AG09319 (cell line): ENCODE measurements around the gene PUM1.
A peak's percentile ranks its signal among the peaks of the same experiment; 100 is the strongest.
"Not testable (repeated sequence)": the region's sequence is repeated elsewhere in the genome, so short reads cannot be mapped to it uniquely, and the experiment has no call there.

Experiments
- DNase-seq: peaks from one replicate; pipeline ENCODE4 v3.0.0-alpha.2; 2010; ENCODE audit warnings: low read depth; ENCODE audit errors: extremely low read depth
- TF ChIP-seq, protein P1 (sequence below): IDR thresholded peaks from 2 replicates; pipeline ENCODE4 v1.5.1; 2011; ENCODE audit warnings: low read depth, mild to moderate bottlenecking, inconsistent platforms, low read length, moderate library complexity

The PUM1 gene

DNA sequence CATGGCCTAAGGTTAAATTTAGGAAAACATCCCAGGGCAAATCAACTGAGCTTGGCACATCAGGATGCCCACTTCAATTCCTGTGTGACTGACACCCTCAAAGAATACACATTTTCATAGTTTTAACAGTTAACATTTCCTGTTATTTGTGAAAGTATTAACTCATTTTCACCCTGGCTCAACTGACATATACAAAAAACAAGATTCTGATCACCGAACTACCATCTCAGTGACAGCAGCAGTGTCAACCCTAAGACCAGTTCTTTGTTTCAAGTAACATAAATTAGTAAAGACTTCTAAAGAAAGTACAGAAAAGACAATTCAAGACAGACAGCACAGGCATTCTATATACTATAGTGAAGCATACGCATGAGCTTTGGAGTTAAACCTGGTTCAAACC is 88.0 kb downstream of the PUM1 start:
- DNase-seq = no peak
- TF ChIP-seq, protein P1, sequence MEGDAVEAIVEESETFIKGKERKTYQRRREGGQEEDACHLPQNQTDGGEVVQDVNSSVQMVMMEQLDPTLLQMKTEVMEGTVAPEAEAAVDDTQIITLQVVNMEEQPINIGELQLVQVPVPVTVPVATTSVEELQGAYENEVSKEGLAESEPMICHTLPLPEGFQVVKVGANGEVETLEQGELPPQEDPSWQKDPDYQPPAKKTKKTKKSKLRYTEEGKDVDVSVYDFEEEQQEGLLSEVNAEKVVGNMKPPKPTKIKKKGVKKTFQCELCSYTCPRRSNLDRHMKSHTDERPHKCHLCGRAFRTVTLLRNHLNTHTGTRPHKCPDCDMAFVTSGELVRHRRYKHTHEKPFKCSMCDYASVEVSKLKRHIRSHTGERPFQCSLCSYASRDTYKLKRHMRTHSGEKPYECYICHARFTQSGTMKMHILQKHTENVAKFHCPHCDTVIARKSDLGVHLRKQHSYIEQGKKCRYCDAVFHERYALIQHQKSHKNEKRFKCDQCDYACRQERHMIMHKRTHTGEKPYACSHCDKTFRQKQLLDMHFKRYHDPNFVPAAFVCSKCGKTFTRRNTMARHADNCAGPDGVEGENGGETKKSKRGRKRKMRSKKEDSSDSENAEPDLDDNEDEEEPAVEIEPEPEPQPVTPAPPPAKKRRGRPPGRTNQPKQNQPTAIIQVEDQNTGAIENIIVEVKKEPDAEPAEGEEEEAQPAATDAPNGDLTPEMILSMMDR = no peak

GRCh38 chr1:30977105-30977504 is 88.4 kb downstream of the PUM1 start:
- no peak for DNase-seq
- TF ChIP-seq, protein P1 = peak; percentile 12

- no peak for DNase-seq
- TF ChIP-seq, protein P1 = no peak
Measured at GRCh38 chr1:30976143-30976542, 89.4 kb downstream of the PUM1 start.

DNA sequence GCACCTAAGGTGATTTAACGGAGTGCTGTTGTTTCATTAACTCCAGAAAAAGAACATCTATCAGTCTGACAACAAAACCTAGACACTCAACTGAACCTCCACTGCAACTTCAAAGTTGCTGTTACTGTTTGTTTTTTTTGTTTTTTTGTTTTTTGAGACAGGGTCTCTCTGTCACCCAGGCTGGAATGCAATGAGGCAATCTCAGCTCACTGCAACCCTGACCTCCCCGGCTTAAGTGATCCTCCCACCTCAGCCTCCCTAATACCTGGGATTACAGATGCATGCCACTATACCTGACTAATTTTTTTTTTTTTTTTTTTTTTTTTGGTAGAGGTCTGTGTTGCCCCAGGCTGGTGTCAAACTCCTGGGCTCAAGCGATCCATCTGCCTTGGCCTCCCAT is 90.3 kb downstream of the PUM1 start:
- no peak for DNase-seq
- TF ChIP-seq, protein P1 = no peak

- TF ChIP-seq, protein P1 = no peak
- no peak for DNase-seq
Measured at GRCh38 chr1:30974536-30974935, 91.0 kb downstream of the PUM1 start.

GRCh38 chr1:30972349-30972748 is 93.2 kb downstream of the PUM1 start:
- not testable (repeated sequence) for DNase-seq

DNA sequence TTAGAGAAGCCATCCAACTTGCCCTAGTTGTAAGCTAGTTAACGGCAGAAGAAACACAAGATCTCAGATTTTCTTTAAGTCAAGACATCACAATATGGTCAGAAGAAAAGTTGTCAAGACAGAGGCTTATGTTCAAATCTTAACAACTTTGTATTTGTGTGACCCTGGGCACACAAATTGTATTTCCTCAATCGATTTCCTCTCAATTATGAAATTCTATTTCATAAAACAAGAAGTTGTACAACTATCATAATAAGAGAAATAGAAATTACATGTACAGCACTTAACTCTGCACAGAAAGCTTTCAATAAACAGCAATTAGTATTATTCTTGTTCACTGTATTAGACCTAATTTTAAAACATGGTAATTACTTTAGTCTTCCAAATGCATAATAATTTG is 94.0 kb downstream of the PUM1 start:
- DNase-seq = no peak
- TF ChIP-seq, protein P1 = no peak

- DNase-seq = no peak
- TF ChIP-seq, protein P1 = no peak
Measured at GRCh38 chr1:30969903-30970302, 95.6 kb downstream of the PUM1 start.
